IPS DF 19.7 (cell line): ENCODE measurements around the gene FGF1.

Experiments used
- DNase-seq: peaks from one replicate; pipeline ENCODE4 v3.0.0-alpha.2; 2013; ENCODE audit warnings: low read depth, low spot score

FGF1 gene

GRCh38 chr5:142585451-142585850 is 100.4 kb downstream of the FGF1 start:
- no peak for DNase-seq

DNA sequence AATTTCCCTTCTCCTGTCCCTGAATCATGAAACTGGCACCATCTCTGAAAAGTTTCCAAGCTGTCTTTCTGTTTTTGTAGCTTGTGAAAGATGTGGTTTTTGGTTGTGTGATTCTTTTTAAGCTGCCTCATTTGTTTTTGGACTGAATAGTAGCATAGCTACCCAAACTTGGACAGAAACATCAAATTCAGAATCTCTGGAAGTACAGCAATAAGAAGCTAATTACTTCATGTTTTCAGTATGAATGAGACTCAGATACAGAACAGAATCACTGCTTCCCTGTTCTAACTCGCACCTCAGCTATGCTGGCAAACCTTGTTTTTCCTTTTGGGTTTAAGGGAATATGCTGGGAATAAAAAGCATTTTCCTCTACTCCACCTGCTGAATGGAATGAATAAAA is 101.0 kb downstream of the FGF1 start:
- no peak for DNase-seq

- no peak for DNase-seq
These were observed 107.6 kb downstream of the FGF1 start for GRCh38 chr5:142578161-142578830.

DNA sequence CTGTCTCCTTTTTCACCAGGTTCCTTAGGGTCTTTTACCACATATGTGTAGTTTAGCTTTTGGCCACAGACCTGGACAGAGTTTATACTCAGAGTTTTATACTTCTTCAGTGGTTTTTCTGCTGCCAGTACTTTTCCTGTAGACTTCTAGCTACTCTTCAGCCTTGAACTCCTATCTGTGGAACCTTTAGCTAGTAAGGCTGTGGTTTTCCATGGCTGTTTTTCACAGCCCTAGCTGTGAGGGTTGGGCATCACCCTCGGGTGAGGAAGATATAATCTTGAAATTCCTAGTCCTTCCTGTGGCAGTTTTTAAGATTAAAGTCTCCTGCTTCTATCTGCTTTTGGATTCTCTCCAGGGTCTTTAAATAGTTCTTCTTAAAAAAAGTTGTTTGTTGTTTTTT is 109.1 kb downstream of the FGF1 start:
- no peak for DNase-seq

DNA sequence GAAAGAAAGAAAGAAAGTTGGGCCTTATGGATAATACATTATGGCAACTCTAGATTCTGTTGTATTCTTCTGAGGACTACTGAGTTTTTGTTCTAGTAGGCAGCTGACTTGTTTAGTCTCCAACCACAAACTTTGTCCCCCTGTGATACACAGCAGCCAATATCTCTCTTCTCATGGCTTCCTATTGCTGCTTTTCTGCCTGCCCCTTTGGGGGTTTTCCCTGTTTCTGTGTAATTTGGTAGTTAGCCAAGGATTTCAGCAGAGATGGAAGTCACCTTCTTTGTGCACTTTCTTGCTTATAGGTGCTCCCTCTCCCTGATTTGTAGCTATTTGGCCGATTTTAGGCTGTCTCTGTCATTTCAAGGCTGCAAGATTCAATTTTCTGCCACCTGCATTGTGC is 109.6 kb downstream of the FGF1 start:
- no peak for DNase-seq

GRCh38 chr5:142572006-142572405 is 113.9 kb downstream of the FGF1 start:
- DNase-seq = no peak

- no peak for DNase-seq
These were observed 114.5 kb downstream of the FGF1 start for GRCh38 chr5:142571371-142571770.

- DNase-seq = no peak
These were observed 116.0 kb downstream of the FGF1 start for GRCh38 chr5:142569905-142570304.

- DNase-seq = no peak
These were observed 116.9 kb downstream of the FGF1 start for GRCh38 chr5:142568996-142569335.

- no peak for DNase-seq
These were observed 117.5 kb downstream of the FGF1 start for GRCh38 chr5:142568283-142568995.

DNA sequence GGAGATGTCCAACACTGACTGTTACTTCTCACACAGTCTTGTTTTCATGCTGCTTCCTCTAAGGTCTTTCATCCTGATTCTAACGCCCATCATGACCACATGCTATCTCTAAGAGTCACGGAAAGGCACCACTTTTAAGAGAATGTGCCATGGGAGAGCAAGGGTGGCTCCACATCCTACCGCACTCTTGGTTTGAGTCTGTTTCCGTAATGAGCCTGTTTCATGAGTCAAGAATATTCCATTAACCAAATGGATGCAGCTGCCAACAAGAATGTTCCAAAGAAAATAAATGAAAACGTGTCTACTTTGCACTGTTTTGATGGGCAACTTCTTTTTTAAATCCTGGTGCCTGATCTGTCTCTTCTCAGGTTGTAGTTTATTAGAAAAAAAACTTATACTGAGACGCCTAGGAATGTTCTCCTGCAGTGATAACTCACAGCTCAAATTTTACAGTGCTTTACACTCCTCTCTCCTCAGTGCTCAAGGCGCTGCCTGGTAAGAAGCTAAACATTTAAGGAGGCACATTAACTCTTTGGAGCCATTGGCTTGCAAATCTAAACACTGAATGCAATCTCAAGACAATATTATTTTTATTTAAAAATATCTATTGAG is 124.3 kb downstream of the FGF1 start:
- no peak for DNase-seq

DNA sequence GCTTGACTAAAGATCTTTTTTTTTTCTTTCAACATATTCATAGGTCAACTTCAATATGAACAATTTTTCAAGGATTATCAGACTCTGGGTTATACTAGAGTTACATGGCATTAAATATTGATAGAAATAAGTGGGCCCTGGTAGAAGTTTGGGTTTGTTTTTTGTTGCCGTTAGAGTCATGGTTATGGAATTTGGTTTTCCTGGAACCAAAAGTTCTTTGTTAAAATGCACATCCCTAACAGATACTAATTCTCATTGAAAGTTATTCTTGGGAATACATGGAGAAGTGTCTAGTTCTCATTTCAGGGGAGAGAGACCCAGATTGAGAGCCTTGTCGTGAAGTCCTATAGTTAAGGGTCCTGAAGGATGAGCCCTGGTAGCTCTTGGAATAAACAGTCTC is 124.9 kb downstream of the FGF1 start:
- no peak for DNase-seq

- no peak for DNase-seq
These were observed 133.8 kb downstream of the FGF1 start for GRCh38 chr5:142552107-142552506.

DNA sequence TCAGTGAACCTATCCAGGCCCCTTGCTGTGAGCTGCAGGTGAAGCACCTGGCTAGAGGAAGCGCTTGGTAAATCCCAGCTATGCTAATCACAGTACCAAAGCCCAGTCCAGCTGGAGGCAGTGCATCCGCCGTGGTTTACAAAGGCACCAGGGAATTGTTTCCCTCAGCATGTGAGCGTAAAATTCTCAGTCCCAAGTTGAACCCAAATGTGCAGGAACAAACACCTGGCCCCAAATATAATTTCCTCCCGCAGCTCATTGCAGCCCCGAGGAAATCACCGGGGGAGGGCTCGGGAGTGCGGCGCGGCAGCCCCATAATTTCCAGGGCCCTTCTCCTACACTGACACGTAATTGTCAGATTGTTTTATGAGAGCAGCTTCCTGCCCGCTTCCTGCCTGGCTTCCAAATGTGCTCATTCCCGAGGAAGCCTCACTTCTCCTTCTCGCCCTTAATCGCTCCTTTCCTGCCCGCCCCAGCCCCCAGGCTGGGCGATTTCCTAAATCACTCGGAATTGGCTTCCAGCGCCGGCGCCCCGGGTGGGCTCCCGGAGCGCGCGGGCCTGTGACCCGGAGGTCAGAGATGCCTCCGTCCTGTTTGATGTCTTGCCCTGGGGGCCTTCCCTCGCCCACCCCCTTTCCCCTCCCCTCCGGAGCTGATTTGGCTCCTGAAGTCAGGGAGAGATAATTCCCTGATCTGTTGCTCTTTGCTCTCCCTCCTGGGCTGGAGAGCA is 134.4 kb downstream of the FGF1 start:
- DNase-seq = peak; percentile 52

- no peak for DNase-seq
These were observed 135.4 kb downstream of the FGF1 start for GRCh38 chr5:142550471-142550870.

DNA sequence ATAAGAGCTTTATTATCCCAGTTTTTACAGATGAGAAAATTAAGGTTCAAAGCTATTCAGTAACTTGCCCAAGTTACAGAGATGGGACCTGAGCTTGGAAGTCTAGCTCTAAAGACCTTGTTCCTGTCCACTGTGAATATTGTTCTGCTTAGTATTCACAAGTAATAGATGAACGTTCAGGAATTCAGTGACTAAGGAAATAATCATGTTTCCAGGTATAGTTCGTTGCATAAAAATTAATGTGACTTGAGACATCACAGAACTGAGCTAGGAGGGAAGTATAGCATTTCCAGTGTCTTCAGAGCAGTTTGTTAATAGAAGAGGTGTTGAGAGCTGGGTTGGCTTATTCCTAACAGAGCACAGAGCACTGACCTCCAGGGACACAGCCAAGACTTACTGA is 136.1 kb downstream of the FGF1 start:
- DNase-seq = no peak

- peak; percentile 93 for DNase-seq
These were observed 137.1 kb downstream of the FGF1 start for GRCh38 chr5:142548739-142549275.

DNA sequence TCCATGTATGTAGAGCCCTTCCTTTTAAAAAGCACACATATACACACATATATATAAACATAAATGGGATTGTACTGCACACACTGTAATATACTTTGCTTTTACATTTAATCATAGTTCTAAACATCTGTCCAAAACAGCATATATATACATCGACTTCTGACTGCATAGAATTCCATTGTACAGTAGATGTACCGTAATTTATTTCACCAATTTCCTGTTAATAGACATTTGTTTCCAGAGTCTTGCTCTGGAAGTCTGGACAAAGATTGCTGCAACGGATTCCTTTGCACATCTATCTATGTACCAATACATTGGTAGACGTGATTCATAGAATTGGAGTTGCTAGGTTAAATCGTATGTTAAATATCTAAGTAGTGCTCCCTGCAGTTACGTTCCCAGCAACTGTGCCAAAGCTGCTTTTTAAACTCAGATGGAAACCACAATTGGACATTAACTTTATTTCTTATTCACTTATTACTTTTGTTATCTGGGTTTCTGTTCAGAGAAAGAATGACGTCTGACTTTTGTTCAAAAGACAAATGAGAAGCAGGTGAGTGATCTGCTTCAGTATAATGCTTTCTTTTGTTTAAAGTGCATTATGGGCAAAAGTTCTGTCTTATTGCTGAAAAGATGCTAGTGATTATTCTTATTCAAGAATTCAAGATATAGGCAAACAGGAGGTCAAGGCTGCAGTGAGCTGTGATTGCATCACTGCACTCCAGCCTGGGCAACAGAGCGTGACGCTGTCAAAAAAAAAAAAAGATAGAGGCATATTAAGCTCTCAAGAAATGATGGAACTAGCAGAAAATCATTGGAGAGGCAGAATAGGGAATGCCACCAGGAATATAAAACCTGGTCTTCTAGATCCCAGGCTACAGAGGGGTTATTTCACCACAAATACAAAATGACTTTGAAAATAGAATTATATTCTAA is 138.2 kb downstream of the FGF1 start:
- DNase-seq = no peak

GRCh38 chr5:142545650-142546322 is 140.1 kb downstream of the FGF1 start:
- DNase-seq = no peak

DNA sequence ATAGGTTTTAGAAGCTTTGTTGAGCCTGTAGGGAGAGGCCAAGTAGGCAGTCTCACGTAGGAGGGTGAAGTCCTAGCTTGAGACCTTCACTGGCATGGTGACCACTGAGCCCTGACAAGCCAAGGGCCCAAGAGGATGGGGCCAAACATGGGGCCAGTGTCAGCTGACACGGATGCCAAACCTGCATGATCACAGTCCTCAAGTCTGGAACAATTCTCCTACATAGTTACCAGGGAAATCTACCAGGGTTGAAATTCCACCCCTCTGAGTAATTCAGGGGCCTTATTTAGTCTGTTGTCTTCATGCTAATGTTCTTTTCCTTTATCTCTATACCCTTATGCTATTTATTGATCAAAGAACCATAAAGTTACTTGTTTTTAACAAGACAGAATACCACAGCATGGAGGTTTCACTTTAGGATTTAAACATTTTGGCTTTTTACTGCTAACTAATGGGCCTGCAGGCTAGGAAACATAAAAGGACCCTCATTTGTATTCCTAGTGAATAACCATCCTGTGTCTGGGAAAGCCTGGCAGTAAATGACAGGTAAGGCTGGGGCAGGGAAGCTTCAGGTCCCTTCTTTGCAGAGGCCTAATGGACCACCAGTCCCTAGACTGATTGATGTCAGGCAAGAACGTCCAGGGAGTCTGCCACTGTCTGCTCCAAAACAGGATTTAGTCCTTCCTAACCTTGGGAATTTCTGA is 140.8 kb downstream of the FGF1 start:
- DNase-seq = no peak
